Activated CD4-positive, alpha-beta T cell treated with anti-CD3 and anti-CD28 coated beads, Interleukin-2, amount 10 ng/mL, durations not matched to agents 24 days and 14 days (primary cell): Measurements from ENCODE around the gene LEF1. TPM values are rescaled to one million over a fixed set of nuclear protein-coding genes. Genes with fewer than 3 reads are reported as not detected.
A peak's percentile ranks its signal among the peaks of the same experiment; 100 is the strongest.

Source experiments
- DNase-seq: peaks from one replicate; pipeline ENCODE4 v3.0.0; 2022
- H3K27ac Mint-ChIP-seq: one replicate; pipeline ENCODE4 v1.8.0; 2022; ENCODE audit warnings: mild to moderate bottlenecking, mixed read lengths
- H3K27me3 Mint-ChIP-seq: one replicate; pipeline ENCODE4 v1.8.0; 2022; ENCODE audit warnings: mixed read lengths
- H3K36me3 Mint-ChIP-seq: one replicate; pipeline ENCODE4 v1.8.0; 2022; ENCODE audit warnings: low read depth, mild to moderate bottlenecking, mixed read lengths
- H3K4me1 Mint-ChIP-seq: one replicate; pipeline ENCODE4 v1.8.0; 2021; ENCODE audit warnings: mixed read lengths
- H3K4me3 Mint-ChIP-seq: one replicate; pipeline ENCODE4 v1.8.0; 2022; ENCODE audit warnings: mild to moderate bottlenecking, moderate library complexity, mixed read lengths
- H3K9me3 Mint-ChIP-seq: one replicate; pipeline ENCODE4 v1.8.0; 2021; ENCODE audit warnings: mixed read lengths
- intact Hi-C: fragments of 100-400 bp; cut with micrococcal nuclease; formaldehyde crosslinking; loops from one replicate; pipeline ENCODE4 v1.15.1; 2023
- total RNA-seq: library from RNA; stranded (reverse); gene quantifications from 2 replicates; pipeline ENCODE4 v1.2.3, GENCODE V29; 2022

Gene LEF1
- total RNA-seq, 1 donor from 2014 or later: 141 TPM

DNA sequence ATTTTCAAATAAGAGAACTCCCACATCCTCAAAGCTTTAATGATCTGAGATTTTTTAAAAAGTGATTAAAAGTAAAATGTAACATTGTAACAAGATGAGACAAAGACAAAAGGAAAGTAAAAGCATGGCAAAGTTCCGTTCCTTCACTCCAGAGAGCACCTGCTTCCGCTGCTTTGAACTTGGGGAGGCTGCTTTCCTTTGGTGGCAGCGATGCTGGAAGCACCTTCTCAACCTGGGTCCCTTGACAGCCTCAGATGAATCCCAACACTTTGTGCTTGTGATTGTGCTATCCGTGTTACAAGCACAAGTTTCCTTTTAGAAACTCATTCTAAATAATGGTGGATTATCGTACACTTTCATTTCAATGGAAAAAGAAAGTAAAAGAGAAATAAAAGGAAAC lies 119.3 kb downstream of the LEF1 start:
- intact Hi-C loops: loop anchor here (1.0 kb wide), 2 partner anchors 18 to 59 kb away; no protein-coding TSS in a partner anchor
- Mint-ChIP-seq H3K9me3 (no peaks in the 10 kb centered on the region), H3K36me3 (peaks cover 68% of the 10 kb centered on the region), H3K4me1 (peaks cover 69% of the 10 kb centered on the region), H3K27ac (peak overlapping the region; percentile 99), H3K4me3 (peak overlapping the region; percentile 91), H3K27me3 (no peaks in the 10 kb centered on the region)
- peak; percentile 89 for DNase-seq

DNA sequence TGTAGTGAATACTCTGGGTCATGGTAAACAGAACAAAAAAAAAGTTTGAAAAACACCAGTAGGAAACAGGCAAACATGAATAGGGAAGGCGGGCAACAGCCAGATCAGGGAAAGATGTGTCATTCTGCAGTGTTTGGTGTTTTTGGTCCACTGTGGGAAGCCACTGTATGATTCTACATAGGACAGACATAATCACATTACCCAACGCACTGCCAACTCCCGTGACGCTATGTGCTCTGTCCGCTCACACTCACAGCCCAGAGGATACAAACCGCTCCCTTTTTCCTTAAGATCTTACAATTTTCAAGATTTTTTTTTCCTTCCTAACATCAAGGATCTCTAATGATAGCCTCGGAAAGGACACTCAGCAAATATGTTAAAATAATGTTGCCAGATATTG lies 119.7 kb downstream of the LEF1 start:
- peak overlapping the region; percentile 99 for H3K27ac Mint-ChIP-seq
- peak overlapping the region; percentile 91 for H3K4me3 Mint-ChIP-seq
- no peaks in the 10 kb centered on the region for H3K9me3 Mint-ChIP-seq
- DNase-seq: no peak
- H3K27me3 Mint-ChIP-seq: no peaks in the 10 kb centered on the region
- H3K36me3 Mint-ChIP-seq: peaks cover 64% of the 10 kb centered on the region
- peaks cover 68% of the 10 kb centered on the region for H3K4me1 Mint-ChIP-seq
- intact Hi-C loops: loop anchor here (1.0 kb wide), 2 partner anchors 18 to 59 kb away; no protein-coding TSS in a partner anchor

DNA sequence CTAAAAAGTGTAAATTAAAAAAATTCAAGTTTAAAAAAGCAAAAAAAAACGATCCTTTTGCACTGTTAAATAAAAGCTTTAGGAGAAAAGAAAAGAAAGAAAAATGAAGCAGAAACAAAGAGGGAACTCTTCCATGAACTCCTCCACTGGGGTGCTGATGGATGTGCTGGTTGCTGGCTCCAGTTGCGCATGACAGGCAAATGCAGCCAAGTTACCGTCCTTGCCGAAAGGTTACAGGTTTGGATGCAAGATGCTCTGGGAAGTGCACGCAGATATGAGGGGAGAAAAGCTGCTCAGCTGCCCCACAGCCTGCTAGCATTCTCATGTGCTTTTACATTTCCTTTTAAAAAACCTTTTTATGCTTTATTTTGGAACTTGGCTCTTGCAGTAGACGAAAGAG lies 120.6 kb downstream of the LEF1 start:
- Mint-ChIP-seq H3K9me3 (no peaks in the 10 kb centered on the region), H3K27me3 (no peaks in the 10 kb centered on the region), H3K4me3 (no peak overlapping the region), H3K36me3 (peaks cover 58% of the 10 kb centered on the region), H3K27ac (peak overlapping the region; percentile 42), H3K4me1 (peaks cover 69% of the 10 kb centered on the region)
- no peak for DNase-seq
- intact Hi-C loops: no loop called here

DNA sequence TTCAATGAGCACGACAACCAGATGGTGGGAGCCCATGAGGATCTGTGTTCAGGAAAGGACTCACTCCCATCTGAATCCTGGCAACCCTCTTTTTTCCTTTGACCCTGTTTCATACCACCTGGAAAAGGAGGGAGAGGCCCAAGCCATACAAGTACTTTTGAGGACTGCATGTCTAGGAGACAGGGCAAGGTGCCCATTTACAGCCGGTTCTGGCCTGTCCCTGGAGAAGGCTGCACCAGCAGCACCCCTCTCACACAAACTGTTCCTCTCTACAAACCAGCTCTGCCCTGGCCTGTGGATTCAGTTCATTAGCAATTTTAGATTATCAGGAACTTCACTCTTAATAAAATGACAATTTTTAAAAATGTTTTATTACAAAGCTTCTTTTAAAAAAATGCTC lies 121.5 kb downstream of the LEF1 start:
- H3K27ac Mint-ChIP-seq: no peak overlapping the region
- no peak overlapping the region for H3K4me3 Mint-ChIP-seq
- H3K27me3 Mint-ChIP-seq: no peaks in the 10 kb centered on the region
- no peak for DNase-seq
- H3K4me1 Mint-ChIP-seq: peaks cover 61% of the 10 kb centered on the region
- H3K36me3 Mint-ChIP-seq: peaks cover 50% of the 10 kb centered on the region
- H3K9me3 Mint-ChIP-seq: no peaks in the 10 kb centered on the region
- intact Hi-C loops: no loop called here

DNA sequence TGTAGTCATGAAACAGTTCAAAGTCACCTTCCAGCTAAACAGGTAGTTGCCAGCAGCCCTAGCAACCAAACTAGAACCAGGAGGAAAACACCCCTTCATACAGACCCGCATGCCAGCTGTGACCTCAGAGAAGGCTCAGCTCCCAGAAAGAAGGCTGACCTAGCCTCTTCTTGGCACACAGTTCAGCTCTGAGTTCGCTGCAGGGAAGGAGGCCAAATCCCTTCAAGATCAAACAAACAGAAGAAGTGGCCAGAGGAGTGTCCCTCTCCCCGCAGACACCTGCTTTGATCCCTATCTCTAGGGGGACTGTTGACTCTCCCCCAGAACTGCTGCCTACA lies 123.1 kb downstream of the LEF1 start:
- Mint-ChIP-seq H3K4me1 (peaks cover 51% of the 10 kb centered on the region), H3K27me3 (no peaks in the 10 kb centered on the region), H3K4me3 (no peak overlapping the region), H3K36me3 (peaks cover 41% of the 10 kb centered on the region), H3K9me3 (no peaks in the 10 kb centered on the region), H3K27ac (peak overlapping the region; percentile 82)
- intact Hi-C loops: no loop called here
- DNase-seq: no peak

DNA sequence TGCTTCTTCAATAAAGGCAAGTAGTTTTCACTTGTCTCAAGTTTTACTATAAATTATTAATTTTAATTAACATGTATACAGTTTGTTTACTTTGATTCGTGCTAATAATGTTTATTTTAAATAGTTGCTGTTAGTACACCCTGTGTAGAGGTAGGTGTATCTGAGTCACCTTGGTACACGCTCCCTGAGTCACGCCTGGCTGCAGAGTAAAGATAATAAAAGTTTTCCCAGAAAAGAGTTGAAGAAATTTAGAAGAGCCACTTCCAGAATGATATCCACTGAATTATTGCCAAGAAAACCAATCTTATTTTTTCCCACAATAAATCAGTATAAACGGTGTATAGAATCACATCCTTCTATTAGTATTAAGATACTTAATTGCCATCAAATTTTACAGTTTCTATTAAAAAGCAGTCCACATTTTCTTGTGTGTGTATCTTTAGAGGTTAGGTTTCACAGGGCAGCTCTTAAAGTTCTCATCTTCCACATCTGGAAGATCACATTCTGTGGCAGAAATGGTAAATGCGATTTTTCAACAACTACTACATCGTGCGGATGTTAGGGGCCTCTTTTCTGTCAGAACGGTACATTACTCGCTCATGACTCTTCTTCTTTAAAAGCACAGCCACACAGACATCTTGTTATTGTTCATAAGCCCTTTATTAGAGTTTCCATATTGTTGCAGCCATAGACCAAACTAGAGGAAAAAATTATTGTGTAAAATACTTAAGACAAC lies 123.6 kb downstream of the LEF1 start:
- H3K27ac Mint-ChIP-seq: peak overlapping the region; percentile 82
- intact Hi-C loops: no loop called here

DNA sequence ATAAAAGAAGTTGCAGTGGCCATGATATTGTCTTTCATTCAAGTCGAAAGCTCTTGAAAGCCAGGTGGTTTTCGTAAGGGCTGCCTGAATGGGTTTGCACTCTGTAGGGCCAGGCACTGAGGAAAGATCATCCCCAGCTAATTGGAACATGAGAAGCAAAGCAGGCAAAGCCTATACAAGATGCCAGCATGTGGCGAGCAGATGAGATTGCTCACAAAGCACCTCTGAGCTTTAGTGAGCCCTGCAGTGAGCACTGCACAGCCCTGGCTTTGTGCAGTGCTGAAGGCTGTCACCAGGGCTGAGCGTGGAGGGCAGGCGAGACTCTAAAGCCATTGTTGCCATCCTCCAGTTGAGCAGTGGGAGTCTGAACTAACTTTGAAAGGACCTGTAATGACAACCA lies 125.2 kb downstream of the LEF1 start:
- no peak overlapping the region for H3K4me3 Mint-ChIP-seq
- H3K27me3 Mint-ChIP-seq: no peaks in the 10 kb centered on the region
- H3K4me1 Mint-ChIP-seq: peaks cover 34% of the 10 kb centered on the region
- no peak for DNase-seq
- no peaks in the 10 kb centered on the region for H3K9me3 Mint-ChIP-seq
- intact Hi-C loops: no loop called here
- peaks cover 28% of the 10 kb centered on the region for H3K36me3 Mint-ChIP-seq
- no peak overlapping the region for H3K27ac Mint-ChIP-seq

More for the DNA sequence above, 123.6 kb downstream of the LEF1 start:
- Mint-ChIP-seq H3K36me3 (peaks cover 39% of the 10 kb centered on the region), H3K4me3 (no peak overlapping the region), H3K27me3 (no peaks in the 10 kb centered on the region), H3K4me1 (peaks cover 47% of the 10 kb centered on the region), H3K9me3 (no peaks in the 10 kb centered on the region)
- DNase-seq: no peak

DNA sequence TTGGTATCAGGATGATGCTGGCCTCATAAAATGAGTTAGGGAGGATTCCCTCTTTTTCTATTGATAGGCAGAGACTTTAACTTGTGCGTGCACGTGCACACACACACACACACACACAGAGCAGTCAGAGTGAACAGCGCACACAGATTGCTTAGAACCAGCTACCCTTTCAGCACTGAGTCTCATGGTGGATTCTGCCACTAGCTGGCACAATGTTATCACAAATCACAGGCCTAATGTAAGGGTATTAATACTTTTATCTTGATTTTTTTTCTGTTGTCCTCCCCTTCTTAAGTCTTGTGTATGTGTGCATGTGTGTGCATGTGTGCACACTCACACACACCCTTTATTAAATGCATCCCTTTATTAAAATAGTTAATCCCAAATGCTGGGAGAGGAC lies 125.8 kb downstream of the LEF1 start:
- H3K27ac Mint-ChIP-seq: no peak overlapping the region

DNA sequence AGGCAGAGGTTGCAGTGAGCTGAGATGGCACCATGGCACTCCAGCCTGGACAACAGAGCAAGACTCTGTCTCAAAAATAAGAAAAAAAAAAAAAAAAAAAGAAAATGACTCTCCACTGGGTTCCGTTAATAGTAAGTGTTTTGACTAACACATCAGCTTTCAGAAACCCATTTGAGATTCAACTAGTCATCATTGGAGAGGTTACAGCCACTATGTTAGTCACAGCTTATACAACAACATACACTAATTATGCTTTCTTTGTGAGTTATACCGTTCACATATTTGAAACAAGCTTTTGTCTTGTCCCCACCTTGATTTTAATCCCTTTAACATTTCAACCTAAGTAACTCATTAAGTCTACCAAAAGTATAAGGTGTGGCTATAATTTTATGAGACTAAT lies 130.8 kb downstream of the LEF1 start:
- Mint-ChIP-seq H3K36me3 (peaks cover 17% of the 10 kb centered on the region), H3K9me3 (no peaks in the 10 kb centered on the region), H3K27ac (no peak overlapping the region), H3K27me3 (no peaks in the 10 kb centered on the region), H3K4me3 (no peak overlapping the region), H3K4me1 (peaks cover 36% of the 10 kb centered on the region)
- intact Hi-C loops: no loop called here
- no peak for DNase-seq

More for the DNA sequence above, 125.8 kb downstream of the LEF1 start:
- H3K36me3 Mint-ChIP-seq: peaks cover 22% of the 10 kb centered on the region
- DNase-seq: no peak
- no peaks in the 10 kb centered on the region for H3K9me3 Mint-ChIP-seq
- H3K4me3 Mint-ChIP-seq: no peak overlapping the region
- H3K4me1 Mint-ChIP-seq: peaks cover 32% of the 10 kb centered on the region
- H3K27me3 Mint-ChIP-seq: no peaks in the 10 kb centered on the region
- intact Hi-C loops: no loop called here

DNA sequence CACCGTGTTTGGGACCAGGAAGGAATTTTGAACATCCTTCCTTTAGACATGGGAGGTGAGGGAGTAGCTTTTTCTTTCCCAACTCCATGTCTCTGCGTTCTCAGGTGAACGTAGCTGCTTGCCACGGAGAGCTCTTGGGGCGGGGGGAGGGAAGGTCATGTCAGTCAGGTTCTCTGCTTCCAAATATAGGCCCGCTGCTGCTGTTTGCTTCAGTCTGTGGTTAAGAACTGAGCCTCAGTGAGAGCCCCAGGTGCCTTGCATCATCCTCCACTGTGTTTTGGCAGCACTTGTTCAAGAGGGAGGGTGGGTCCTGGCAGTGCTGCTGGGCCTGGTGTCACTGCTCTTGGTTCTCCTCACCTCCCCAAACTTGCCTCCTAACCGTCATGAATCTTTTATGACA lies 132.5 kb downstream of the LEF1 start:
- Mint-ChIP-seq H3K27me3 (no peaks in the 10 kb centered on the region), H3K36me3 (peaks cover 23% of the 10 kb centered on the region), H3K4me3 (peak overlapping the region; percentile 69), H3K27ac (peak overlapping the region; percentile 96), H3K9me3 (no peaks in the 10 kb centered on the region), H3K4me1 (peaks cover 42% of the 10 kb centered on the region)
- intact Hi-C loops: no loop called here
- peak; percentile 90 for DNase-seq

DNA sequence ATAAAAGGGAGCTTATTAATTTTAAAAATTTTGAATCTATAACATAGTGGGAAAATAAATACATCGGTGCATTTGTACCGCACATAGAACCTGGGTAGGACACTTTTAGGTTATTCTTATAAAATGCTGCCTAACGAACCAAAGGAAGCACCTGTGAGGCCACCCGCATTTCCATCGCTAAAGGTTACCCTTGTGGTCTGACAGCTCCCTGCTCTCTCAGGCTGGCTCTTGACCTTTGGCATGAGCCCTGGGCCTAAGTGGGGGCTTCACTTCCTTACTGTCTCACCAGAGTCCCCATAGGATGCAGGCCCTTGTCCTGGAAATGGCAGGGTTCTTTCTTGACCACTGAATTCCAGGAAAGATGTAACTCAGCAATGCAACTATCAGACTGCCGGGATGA lies 133.0 kb downstream of the LEF1 start:
- DNase-seq: no peak
- Mint-ChIP-seq H3K4me3 (peak overlapping the region; percentile 69), H3K27ac (peak overlapping the region; percentile 96), H3K36me3 (peaks cover 26% of the 10 kb centered on the region), H3K4me1 (peaks cover 47% of the 10 kb centered on the region), H3K9me3 (no peaks in the 10 kb centered on the region), H3K27me3 (no peaks in the 10 kb centered on the region)
- intact Hi-C loops: no loop called here

DNA sequence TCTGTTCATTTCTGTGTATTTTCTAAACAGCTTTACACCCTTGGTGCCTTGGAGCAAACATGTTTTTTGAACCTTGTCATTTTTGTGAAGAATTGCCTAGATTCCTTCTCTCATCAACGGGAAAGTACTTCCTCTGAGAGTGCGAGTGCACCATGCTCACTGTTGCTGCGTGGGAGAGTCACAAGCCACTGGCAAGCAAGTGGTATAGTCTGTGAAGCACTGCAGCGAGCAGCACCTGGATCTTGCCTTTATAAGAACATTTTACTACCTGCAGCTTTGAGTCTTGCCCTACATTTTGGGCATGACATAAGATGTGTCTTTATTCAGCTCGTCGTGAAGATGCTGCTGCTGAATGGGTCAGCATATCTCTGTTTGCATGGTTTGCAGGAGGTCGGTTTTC lies 134.2 kb downstream of the LEF1 start:
- Mint-ChIP-seq H3K4me3 (peak overlapping the region; percentile 62), H3K27ac (no peak overlapping the region), H3K27me3 (no peaks in the 10 kb centered on the region), H3K4me1 (peaks cover 56% of the 10 kb centered on the region), H3K36me3 (peaks cover 30% of the 10 kb centered on the region), H3K9me3 (no peaks in the 10 kb centered on the region)
- peak; percentile 67 for DNase-seq
- intact Hi-C loops: loop anchor here (5.0 kb wide), 2 partner anchors 323 to 478 kb away; no protein-coding TSS in a partner anchor

DNA sequence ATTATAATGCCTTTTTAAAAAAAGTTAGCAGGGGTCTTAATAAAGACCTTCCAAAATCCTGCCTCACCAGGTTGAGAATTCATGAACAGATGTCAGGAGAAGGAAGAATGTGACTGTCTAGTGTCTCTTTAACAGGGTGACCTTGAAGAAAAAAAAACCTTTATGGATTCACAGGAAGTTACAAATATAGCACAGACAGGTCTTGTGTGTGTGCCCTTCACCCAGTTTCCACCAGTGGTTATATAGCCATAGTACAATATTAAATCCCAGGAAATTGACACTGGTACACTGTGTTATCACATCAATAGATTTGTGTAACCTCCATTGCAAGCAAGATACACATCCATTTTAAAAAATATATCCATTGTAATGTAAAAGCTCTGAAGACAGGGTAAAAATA lies 135.4 kb downstream of the LEF1 start:
- Mint-ChIP-seq H3K4me1 (peaks cover 67% of the 10 kb centered on the region), H3K9me3 (no peaks in the 10 kb centered on the region), H3K27ac (no peak overlapping the region), H3K4me3 (no peak overlapping the region), H3K27me3 (no peaks in the 10 kb centered on the region), H3K36me3 (peaks cover 36% of the 10 kb centered on the region)
- no peak for DNase-seq
- intact Hi-C loops: loop anchor here (5.0 kb wide), 2 partner anchors 324 to 479 kb away; no protein-coding TSS in a partner anchor

DNA sequence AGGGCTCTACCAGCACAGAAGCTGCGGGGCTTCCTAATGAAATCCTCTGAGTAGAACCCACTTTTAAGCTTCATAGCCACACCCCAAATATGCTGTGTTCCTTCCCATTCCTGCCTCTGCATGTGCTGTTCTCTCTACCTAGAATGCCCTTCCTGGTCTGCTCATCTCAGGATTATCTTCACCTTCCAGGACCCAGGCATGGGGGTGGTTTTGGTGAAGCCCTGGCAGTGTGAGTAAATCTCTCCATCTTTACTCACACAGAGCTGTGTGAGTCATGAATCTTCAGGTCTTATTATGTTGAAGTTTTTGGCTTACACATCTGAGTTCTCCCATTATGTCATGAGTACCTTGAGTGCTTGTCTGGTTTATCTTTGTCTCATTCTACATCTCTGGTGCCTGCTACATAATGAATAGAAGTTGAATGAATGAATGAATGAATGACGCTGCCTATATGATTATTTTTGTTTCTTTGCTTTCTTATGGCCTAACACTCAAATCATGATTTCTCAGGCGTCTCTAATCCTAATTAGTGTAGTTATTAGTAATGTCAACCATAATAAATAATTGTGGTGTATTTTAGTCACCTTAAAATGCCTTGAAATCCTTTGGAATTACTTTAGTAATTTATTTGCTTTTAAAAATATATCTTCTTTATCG lies 137.2 kb downstream of the LEF1 start:
- peaks cover 66% of the 10 kb centered on the region for H3K4me1 Mint-ChIP-seq
- peaks cover 45% of the 10 kb centered on the region for H3K36me3 Mint-ChIP-seq
- intact Hi-C loops: loop anchor here (1.0 to 5.0 kb wide), 7 partner anchors 18 to 589 kb away; partner anchors contain the start of gene RPL34
- peak overlapping the region; percentile 91 for H3K27ac Mint-ChIP-seq
- no peaks in the 10 kb centered on the region for H3K27me3 Mint-ChIP-seq
- no peaks in the 10 kb centered on the region for H3K9me3 Mint-ChIP-seq
- no peak overlapping the region for H3K4me3 Mint-ChIP-seq
- DNase-seq: peak; percentile 75
